Colonic mucosa (tissue), 4 donors: ENCODE measurements around the gene SPATA3. TPM values are rescaled to one million over a fixed set of nuclear protein-coding genes. Genes with fewer than 3 reads are reported as not detected.

Source experiments
- DNase-seq: peaks from one replicate; pipeline ENCODE4 v3.0.0-alpha.2; 2020
- H3K27ac ChIP-seq: fragments of 200-600 bp; one replicate; pipeline ENCODE4 v1.8.0; 2021
- H3K27me3 ChIP-seq: fragments of 200-600 bp; one replicate; pipeline ENCODE4 v1.8.0; 2021
- H3K36me3 ChIP-seq: fragments of 200-600 bp; one replicate; pipeline ENCODE4 v1.8.0; 2021
- H3K4me1 ChIP-seq: fragments of 200-600 bp; one replicate; pipeline ENCODE4 v1.8.0; 2021; ENCODE audit warnings: mild to moderate bottlenecking
- H3K4me3 ChIP-seq: fragments of 200-600 bp; one replicate; pipeline ENCODE4 v1.8.0; 2021
- H3K9ac ChIP-seq, 2 donors: one replicate each; pipeline ENCODE4 v1.7.0; 2013; ENCODE audit warnings: control low read depth in 2 of 2, low read depth in 2 of 2, low read length in 2 of 2
- H3K9me3 ChIP-seq: fragments of 200-600 bp; one replicate; pipeline ENCODE4 v1.8.0; 2021
- CTCF ChIP-seq: fragments of 200-600 bp; IDR thresholded peaks from one replicate; pipeline ENCODE4 v1.8.0; 2022; ENCODE audit warnings: antibody characterized with exemption, mild to moderate bottlenecking
- intact Hi-C: fragments of 100-400 bp; cut with DNase I; formaldehyde crosslinking; loops from one replicate; pipeline ENCODE4 v1.14.1; 2022
- total RNA-seq, 2 donors: library from RNA; stranded (reverse); fragmentation: NEBNext Ultra II Directional in 1 of 2; extraction: Animal tissue kit (Norgen Biotek cat#: 25700) in 1 of 2; gene quantifications; one replicate each; pipeline ENCODE4 v1.2.1, GENCODE V29; 2021
- donor health status: healthy.
- donor health status: DM: no; HTN: no; CAD: no.
- donor health status: DM: no; HTN: no; CAD: no.

The SPATA3 gene
- total RNA-seq, 2 donors from 2014 or later = not detected

GRCh38 chr2:230990131-230990898, 5.6 kb upstream of the SPATA3 start:
- DNase-seq = no peak
- no peak for TF ChIP-seq CTCF
- Histone ChIP-seq H3K36me3 (no peaks in the 10 kb centered on the region), H3K27ac (no peak overlapping the region), H3K4me1 (peaks cover 3% of the 10 kb centered on the region), H3K9me3 (no peaks in the 10 kb centered on the region), H3K9ac (no peak overlapping the region), H3K27me3 (no peaks in the 10 kb centered on the region), H3K4me3 (no peak overlapping the region)
- intact Hi-C loops = no loop called here

GRCh38 chr2:230990899-230991150, 5.1 kb upstream of the SPATA3 start:
- DNase-seq = no peak
- no peaks in the 10 kb centered on the region for H3K36me3 ChIP-seq
- peaks cover 3% of the 10 kb centered on the region for H3K4me1 ChIP-seq
- TF ChIP-seq CTCF = no peak
- intact Hi-C loops = no loop called here
- H3K9me3 ChIP-seq = no peaks in the 10 kb centered on the region
- H3K27ac ChIP-seq = no peak overlapping the region
- H3K27me3 ChIP-seq = no peaks in the 10 kb centered on the region
- H3K9ac ChIP-seq = no peak overlapping the region
- H3K4me3 ChIP-seq = no peak overlapping the region

DNA sequence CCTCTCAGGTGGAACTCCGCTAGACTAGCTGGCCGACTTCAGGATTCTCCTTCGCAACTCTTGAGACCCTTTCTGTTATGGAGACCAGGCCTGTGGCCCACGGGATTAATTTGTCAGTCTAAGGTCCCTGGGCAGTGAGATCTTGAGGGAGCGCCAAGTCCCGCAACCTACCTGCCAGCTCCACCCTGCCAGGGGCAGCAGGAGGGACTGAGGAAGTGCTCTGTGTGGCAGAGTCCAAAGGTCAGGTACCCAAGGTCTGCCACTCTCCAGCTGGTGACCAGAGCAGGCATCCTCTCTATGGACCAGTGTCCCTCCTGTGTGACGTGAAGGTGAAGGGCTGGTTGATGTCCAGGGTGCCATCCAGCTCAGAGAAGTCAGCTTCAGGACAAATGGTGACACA, 4.3 kb upstream of the SPATA3 start:
- H3K4me1 ChIP-seq = peaks cover 3% of the 10 kb centered on the region
- H3K27me3 ChIP-seq = no peaks in the 10 kb centered on the region
- H3K4me3 ChIP-seq = no peak overlapping the region
- TF ChIP-seq CTCF = no peak
- DNase-seq = peak; percentile 47
- H3K27ac ChIP-seq = no peak overlapping the region
- no peak overlapping the region for H3K9ac ChIP-seq
- H3K9me3 ChIP-seq = no peaks in the 10 kb centered on the region
- intact Hi-C loops = no loop called here
- no peaks in the 10 kb centered on the region for H3K36me3 ChIP-seq

DNA sequence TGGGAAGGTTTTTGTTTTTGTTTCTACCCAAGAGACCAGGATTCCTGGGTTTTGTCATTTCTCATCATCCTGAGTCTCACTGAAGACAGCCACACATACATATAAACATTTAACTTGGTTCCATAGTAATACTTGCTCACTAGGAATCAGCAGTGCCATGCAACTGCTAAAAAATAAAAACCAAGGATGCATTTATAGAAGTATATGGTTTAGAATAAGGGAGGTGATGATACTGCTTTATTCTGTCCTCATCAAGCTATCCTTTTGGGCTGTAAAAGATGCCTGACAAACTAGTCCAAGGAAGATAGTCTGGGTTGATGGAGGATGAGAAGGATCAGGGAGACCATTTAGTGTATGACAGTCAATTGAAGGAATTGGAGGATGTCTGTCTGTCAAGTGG, 740 bp downstream of the SPATA3 start:
- TF ChIP-seq CTCF = no peak
- intact Hi-C loops = no loop called here
- no peaks in the 10 kb centered on the region for H3K27me3 ChIP-seq

GRCh38 chr2:230998882-230999281, 3.0 kb downstream of the SPATA3 start:
- Histone ChIP-seq H3K9ac (no peak overlapping the region), H3K27ac (no peak overlapping the region), H3K27me3 (no peaks in the 10 kb centered on the region), H3K36me3 (no peaks in the 10 kb centered on the region), H3K4me3 (no peak overlapping the region), H3K9me3 (no peaks in the 10 kb centered on the region), H3K4me1 (no peaks in the 10 kb centered on the region)
- no peak for DNase-seq
- no peak for TF ChIP-seq CTCF
- intact Hi-C loops = no loop called here

More for the DNA sequence above, 740 bp downstream of the SPATA3 start:
- no peaks in the 10 kb centered on the region for H3K36me3 ChIP-seq
- H3K9me3 ChIP-seq = no peaks in the 10 kb centered on the region
- DNase-seq = no peak
- no peaks in the 10 kb centered on the region for H3K4me1 ChIP-seq
- H3K27ac ChIP-seq = no peak overlapping the region
- no peak overlapping the region for H3K4me3 ChIP-seq
- no peak overlapping the region for H3K9ac ChIP-seq
